ENCODE measurements around the gene GPR39.

The GPR39 gene

DNA sequence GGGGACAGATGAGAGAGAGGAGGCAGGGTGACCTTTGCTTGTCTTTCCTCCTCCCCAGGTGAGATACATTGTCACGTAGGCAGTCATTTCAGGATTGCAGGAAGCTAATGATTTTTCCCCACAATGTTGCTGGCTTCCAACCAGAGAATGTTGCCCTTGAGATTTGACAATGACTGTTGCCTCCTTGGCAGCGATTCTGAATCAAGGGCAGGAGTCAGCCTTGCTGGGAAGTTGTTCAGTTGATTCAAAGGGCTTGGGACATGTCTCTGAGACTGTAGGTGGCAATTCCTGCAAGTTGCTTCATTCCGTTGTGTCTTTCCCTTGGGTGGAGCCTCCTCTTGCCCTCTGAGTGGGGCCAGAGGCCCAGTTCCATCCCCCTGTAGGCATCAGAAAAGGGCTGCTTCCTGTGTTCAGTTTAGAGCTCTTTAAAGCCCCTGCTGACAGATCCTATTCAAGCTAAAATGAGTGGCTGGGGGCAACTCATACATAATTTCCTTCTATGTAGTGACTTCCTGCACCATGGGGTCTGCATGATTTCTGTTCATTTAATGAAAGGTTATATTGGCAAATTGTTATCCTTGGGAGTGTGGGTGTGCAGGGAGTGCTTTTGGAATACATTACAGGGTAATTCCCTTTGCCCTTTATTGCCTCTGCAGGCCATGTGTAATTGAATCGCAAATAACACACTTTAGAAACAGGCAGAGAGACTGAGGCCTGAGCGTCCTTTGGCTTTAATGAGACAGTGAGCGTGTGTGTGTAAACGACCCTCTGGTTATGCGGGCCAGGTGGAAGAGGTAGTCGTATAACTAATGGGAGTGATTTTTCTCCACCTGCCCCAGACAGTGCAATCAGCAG lies 52.4 kb downstream of the GPR39 start:
- no peak for DNase-seq (ENCODE audit: low read depth in 1 of 2, low spot score in 1 of 2)
- in situ Hi-C loops (cut with HindIII; ENCODE audit: low pct_unique_long_range_greater_than_20kb, low sequenced_read_pairs): no loop called here
- no peak for TF ChIP-seq JUND (IDR thresholded peaks at IDR 0.05; ENCODE audit: low read depth)

DNA sequence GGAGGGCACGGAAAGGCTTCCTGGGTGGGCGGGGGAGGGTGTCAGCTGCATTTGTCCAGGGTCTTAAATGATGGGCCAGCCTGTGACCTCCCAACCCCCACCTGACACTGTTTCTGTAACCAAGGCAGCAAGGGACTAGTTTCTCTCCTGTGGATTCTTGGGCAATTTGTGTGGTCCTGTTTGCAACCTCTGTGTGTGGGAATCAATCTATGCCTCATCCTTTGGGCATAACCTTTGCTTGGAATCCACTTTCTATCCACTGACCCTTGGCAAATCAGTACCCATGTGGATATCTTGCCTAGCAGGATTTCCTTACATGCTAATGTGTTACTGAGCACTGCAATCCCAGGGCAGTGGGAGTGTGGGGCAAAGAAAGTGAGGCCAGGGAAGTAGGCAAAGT lies 54.1 kb downstream of the GPR39 start:
- no peak for TF ChIP-seq JUND (IDR thresholded peaks at IDR 0.05; ENCODE audit: low read depth)
- no peak for DNase-seq (ENCODE audit: low read depth in 1 of 2, low spot score in 1 of 2)
- in situ Hi-C loops (cut with HindIII; ENCODE audit: low pct_unique_long_range_greater_than_20kb, low sequenced_read_pairs): no loop called here

- in situ Hi-C loops (cut with HindIII; ENCODE audit: low pct_unique_long_range_greater_than_20kb, low sequenced_read_pairs): no loop called here
- no peak for TF ChIP-seq JUND (IDR thresholded peaks at IDR 0.05; ENCODE audit: low read depth)
- no peak for DNase-seq (ENCODE audit: low read depth in 1 of 2, low spot score in 1 of 2)
These were observed 56.7 kb downstream of the GPR39 start for GRCh38 chr2:132473174-132473883.

GRCh38 chr2:132475615-132476014 lies 59.0 kb downstream of the GPR39 start:
- in situ Hi-C loops (cut with HindIII; ENCODE audit: low pct_unique_long_range_greater_than_20kb, low sequenced_read_pairs): no loop called here
- no peak for DNase-seq (ENCODE audit: low read depth in 1 of 2, low spot score in 1 of 2)
- no peak for TF ChIP-seq JUND (IDR thresholded peaks at IDR 0.05; ENCODE audit: low read depth)

DNA sequence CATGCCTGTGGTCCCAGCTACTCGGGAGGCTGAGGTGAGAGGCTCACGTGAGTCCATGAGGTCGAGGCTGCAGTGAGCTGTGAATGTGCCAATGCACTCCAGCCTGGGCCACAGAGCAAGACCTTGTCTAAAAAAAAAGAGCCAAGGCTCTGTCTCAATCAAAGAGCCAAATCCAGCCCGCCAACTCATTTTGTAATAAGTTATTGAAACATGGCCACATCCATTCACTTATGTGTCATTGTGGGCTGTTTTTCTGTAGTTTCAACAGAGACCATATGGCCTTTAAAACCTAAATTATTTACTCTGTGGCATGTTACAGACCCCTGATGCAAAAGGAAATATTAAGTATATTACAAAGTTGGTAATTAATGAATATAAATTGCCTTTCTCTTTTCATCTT lies 60.8 kb downstream of the GPR39 start:
- TF ChIP-seq JUND (IDR thresholded peaks at IDR 0.05; ENCODE audit: low read depth): no peak
- in situ Hi-C loops (cut with HindIII; ENCODE audit: low pct_unique_long_range_greater_than_20kb, low sequenced_read_pairs): no loop called here
- DNase-seq (ENCODE audit: low read depth in 1 of 2, low spot score in 1 of 2): no peak

- no peak for TF ChIP-seq JUND (IDR thresholded peaks at IDR 0.05; ENCODE audit: low read depth)
- DNase-seq (ENCODE audit: low read depth in 1 of 2, low spot score in 1 of 2): peak in 1 of 2 experiments; percentile 18
- in situ Hi-C loops (cut with HindIII; ENCODE audit: low pct_unique_long_range_greater_than_20kb, low sequenced_read_pairs): no loop called here
These were observed 61.4 kb downstream of the GPR39 start for GRCh38 chr2:132477962-132478361.

DNA sequence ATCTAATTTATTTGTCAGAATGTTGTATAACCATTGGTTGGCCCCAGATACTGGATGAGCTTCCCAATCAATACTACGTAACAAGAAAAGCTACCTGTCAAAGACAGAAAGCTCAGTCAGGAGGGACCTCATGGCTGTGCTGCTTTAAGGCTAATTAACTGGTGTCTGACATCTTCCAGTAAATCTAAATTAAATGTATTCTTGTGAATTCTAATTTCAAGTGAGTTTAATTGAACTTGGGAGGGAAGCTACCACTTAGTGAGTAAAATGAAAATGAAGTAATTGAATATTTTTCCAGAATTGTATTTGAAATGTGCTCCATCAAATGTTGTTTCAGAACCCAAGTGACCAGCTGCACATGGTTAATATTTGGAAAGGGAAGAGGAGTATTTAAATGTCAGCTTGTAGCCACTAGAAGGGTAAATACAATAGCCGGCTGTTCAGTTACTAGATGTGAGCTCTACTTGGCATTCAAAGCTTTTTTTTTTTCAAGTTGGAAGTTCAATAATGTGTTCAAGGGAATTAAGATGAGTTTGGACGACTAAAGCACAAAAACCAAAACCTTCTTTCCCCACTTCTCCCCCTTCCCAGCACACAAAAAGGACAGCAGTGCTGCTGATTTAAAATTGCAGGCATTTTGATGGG lies 62.0 kb downstream of the GPR39 start:
- no peak for TF ChIP-seq JUND (IDR thresholded peaks at IDR 0.05; ENCODE audit: low read depth)
- in situ Hi-C loops (cut with HindIII; ENCODE audit: low pct_unique_long_range_greater_than_20kb, low sequenced_read_pairs): no loop called here
- no peak for DNase-seq (ENCODE audit: low read depth in 1 of 2, low spot score in 1 of 2)

GRCh38 chr2:132479155-132479554 lies 62.5 kb downstream of the GPR39 start:
- no peak for TF ChIP-seq JUND (IDR thresholded peaks at IDR 0.05; ENCODE audit: low read depth)
- in situ Hi-C loops (cut with HindIII; ENCODE audit: low pct_unique_long_range_greater_than_20kb, low sequenced_read_pairs): no loop called here
- peak in 1 of 2 experiments; percentile 46 for DNase-seq (ENCODE audit: low read depth in 1 of 2, low spot score in 1 of 2)

DNA sequence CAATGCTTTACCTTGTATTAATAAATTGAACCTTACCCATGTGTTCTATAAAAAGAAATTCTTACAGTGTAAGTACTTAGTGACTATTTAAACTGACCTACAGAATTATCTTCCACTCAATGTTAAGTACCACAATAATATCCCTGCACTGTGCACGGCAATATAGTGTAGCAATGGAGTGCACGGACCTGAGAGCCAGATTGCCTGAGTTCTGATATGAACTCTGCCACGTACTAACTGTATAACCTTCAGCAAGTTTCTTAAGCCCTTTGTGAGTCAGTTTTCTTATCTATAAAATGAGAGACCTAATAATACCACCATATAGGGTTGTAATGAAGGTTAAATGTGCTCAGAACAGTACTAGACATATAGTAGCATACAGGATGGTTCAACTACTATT lies 66.2 kb downstream of the GPR39 start:
- TF ChIP-seq JUND (IDR thresholded peaks at IDR 0.05; ENCODE audit: low read depth): no peak
- in situ Hi-C loops (cut with HindIII; ENCODE audit: low pct_unique_long_range_greater_than_20kb, low sequenced_read_pairs): no loop called here
- DNase-seq (ENCODE audit: low read depth in 1 of 2, low spot score in 1 of 2): no peak

DNA sequence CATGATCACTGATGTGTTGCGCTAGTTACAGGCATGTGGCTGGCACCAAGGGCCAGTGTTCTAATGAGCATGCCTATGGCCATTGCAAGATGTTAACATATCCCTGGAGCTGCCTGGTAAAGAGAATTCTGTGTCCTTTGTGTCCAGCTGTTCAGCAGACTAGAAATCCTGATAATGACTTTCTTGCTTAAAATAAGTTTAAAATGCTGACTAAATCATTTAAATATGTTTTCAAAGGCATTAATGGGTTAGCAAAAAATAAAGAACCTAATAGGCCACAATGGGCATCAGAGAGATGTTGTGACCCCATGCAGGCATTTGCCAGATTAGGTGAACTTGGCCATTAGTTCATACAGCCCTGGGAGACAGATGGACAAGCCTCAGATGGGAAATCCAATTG lies 67.5 kb downstream of the GPR39 start:
- in situ Hi-C loops (cut with HindIII; ENCODE audit: low pct_unique_long_range_greater_than_20kb, low sequenced_read_pairs): no loop called here
- no peak for TF ChIP-seq JUND (IDR thresholded peaks at IDR 0.05; ENCODE audit: low read depth)
- DNase-seq (ENCODE audit: low read depth in 1 of 2, low spot score in 1 of 2): no peak

DNA sequence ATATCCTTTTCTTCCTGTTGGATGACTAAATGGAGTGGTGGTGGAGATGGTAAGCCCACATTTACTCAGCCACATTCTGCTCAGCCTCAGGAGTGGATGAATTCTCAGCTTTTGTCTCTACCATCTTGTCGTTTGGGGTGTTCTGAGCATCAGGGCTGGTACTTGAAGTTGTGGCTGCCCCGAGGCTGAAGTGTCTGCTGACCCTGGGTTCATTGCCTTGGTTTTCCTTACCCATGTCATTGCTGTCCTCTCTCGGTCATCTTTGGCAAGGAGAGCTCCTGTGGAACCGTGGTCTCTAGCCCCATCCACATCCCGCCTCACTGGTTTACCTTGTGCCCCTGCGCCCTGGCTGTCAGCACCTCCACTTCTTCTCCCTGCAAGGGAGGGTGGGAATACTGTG lies 71.9 kb downstream of the GPR39 start:
- no peak for DNase-seq (ENCODE audit: low read depth in 1 of 2, low spot score in 1 of 2)
- TF ChIP-seq JUND (IDR thresholded peaks at IDR 0.05; ENCODE audit: low read depth): no peak
- in situ Hi-C loops (cut with HindIII; ENCODE audit: low pct_unique_long_range_greater_than_20kb, low sequenced_read_pairs): no loop called here

DNA sequence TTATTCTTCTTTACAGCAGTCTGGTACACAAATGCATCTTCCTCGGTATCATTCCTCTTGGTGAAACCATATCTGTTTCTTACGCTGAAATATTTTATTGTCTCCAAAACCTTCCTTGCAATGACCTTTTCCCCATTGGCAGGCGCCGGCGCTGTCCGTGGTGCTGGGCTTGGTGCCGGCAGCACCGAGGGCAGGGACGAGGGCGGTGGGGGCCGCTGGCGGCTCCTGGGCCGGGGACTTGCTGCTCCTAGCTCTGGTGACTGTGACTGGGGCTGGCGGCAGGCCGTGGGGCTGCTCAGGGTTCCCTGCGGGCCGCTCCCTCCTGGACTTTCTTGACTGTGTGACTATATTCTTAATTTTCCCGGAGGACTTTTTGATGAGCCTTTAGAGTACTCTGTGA lies 72.5 kb downstream of the GPR39 start:
- TF ChIP-seq JUND (IDR thresholded peaks at IDR 0.05; ENCODE audit: low read depth): no peak
- in situ Hi-C loops (cut with HindIII; ENCODE audit: low pct_unique_long_range_greater_than_20kb, low sequenced_read_pairs): no loop called here
- peak in 1 of 2 experiments; percentile 41 for DNase-seq (ENCODE audit: low read depth in 1 of 2, low spot score in 1 of 2)

DNA sequence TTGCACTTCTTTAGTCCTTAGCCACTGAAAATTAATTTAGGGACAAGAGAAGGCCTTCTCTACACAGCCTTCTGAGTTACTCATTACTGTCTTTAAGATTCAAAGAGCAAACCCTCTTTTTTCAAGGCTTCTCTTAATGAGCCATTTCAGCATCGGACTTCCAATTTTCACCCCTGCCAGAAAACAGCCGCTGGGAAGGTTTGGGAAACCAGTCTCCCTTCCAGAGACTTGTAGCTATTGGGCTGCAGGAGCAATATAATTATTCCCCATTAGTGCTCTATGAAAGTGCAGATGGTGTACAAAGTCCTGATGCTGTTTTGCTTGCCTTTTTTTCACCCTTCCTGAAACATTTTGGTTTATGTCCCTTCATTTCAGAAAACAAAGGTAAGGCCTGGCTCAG lies 79.3 kb downstream of the GPR39 start:
- TF ChIP-seq JUND (IDR thresholded peaks at IDR 0.05; ENCODE audit: low read depth): no peak
- no peak for DNase-seq (ENCODE audit: low read depth in 1 of 2, low spot score in 1 of 2)
- in situ Hi-C loops (cut with HindIII; ENCODE audit: low pct_unique_long_range_greater_than_20kb, low sequenced_read_pairs): no loop called here

All from T47D (cell line).